HG02571 (cell line): ENCODE measurements around the gene ZMYND15.

Experiments used
- ATAC-seq: cut with Tn5 transposase; IDR thresholded peaks from one replicate; pipeline ENCODE4 v1.9.1; 2021; ENCODE audit warnings: mild to moderate bottlenecking, moderate library complexity; ENCODE audit not compliant: unreplicated experiment

ZMYND15 gene

DNA sequence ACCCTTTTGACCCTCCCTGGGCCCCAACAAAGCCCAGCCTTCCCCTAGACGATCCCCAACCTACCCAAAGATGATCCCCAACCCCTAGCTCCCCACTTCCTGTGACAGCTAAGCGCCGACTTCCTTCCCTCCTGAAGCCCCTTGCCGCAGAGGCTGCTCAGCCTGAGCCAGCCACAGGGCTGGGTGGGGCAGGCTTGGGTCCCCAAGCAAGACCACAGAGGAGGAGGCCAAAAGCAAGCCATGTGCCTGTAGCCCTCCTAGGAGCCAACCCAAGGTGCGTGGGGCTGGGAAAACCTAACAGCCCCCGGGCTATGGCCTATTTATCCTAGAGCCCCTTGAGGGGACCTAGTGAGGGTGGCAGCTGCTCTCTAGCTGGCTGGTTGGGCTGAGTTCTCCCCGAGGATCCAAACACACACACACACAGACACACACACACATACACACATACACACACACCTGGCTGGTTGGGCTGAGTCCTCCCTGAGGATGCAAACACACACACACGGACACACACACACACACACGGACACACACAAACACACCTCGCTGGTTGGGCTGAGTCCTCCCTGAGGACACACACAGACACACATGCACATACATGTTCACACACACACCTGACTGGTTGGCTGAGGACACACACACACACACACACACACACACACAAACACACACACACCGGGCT, 24.4 kb upstream of the ZMYND15 start:
- no peak for ATAC-seq

DNA sequence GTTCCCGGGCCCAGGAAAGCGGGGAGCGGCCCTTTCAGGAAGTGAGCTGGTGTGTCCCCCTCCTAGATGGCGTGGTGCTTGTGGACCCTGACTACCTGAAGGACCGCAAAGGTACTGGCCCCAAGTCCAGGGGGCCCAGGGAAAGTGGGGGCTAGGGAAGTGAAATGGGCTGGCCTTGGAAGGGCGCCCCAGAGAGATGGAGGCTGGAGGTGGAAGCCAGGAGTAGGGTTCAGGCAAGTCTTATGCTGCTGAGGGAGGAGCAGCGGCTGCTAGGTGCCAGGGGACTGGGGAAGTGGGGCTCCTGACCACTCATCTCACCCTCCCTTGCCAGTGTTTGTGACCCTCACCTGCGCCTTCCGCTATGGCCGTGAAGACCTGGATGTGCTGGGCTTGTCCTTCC, 23.6 kb upstream of the ZMYND15 start:
- no peak for ATAC-seq

DNA sequence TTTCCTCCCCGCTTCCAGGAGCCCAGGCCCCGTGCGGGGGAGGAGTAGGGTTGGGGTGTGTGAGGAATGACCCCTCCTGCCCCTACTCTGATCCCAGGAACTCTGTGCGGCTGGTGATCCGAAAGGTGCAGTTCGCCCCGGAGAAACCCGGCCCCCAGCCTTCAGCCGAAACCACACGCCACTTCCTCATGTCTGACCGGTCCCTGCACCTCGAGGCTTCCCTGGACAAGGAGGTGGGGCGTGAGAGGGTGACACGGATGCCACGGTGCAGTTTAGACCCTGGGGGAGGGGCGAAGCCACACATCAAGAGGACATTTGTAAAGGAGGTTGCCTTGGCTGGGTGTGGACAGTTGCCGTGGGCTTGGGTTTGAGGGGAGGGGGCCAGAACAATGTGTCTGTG, 21.8 kb upstream of the ZMYND15 start:
- ATAC-seq, result no peak

DNA sequence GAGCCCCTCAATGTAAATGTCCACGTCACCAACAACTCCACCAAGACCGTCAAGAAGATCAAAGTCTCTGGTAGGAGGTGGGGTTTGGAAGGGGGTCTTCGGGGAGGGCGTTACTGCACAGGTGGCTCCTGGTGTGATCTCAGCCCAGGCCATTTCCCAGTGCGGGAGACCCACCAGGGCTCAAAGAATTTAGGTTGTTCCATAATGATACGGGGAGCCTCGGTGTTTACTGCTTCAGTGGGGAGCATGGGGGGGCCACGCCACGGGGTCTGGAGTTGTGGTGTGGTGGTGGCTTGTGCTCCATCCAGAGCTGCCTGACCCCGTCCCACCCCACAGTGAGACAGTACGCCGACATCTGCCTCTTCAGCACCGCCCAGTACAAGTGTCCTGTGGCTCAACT, 21.4 kb upstream of the ZMYND15 start:
- ATAC-seq, result no peak

DNA sequence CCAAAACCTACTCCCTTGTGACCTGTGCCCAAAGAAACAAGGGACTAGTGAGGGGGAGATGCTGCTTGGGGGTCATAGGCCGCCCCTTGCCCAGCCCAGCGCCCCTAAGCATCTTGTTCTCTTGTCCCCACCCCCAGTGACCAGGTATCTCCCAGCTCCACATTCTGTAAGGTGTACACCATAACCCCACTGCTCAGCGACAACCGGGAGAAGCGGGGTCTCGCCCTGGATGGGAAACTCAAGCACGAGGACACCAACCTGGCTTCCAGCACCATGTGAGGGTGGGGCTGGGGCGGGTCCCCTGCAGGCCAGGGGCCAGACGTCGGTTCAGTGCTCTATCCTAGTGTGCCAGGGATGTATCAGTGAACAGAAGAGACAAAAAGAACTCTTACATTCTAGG, 20.5 kb upstream of the ZMYND15 start:
- no peak for ATAC-seq

DNA sequence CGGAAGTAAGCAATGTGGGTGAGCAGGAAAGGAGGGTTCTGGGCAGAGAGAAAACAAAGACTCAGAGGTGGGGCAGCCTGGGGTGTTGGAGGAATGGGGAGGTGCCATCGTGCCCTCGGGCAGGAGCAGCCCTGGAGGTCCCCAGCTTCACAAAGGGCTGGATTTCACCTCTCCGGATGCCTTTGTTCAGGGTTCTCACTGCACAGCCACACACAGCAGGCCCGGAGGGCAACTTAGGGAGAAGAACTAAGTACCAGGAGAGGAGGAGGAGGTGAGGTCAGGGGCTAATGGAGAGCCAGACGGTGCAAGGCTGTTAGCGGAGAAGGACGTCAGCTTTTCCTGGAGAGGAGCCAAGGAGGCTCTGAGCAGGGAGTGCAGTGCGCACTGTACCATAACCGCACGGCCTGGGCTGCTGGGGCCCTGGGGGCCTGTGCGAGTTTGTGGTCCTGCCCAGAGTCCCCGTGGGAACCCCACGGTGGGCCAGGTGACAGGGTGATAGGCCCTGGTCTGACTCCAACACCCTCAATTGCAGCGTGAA, 19.9 kb upstream of the ZMYND15 start:
- ATAC-seq, result no peak

DNA sequence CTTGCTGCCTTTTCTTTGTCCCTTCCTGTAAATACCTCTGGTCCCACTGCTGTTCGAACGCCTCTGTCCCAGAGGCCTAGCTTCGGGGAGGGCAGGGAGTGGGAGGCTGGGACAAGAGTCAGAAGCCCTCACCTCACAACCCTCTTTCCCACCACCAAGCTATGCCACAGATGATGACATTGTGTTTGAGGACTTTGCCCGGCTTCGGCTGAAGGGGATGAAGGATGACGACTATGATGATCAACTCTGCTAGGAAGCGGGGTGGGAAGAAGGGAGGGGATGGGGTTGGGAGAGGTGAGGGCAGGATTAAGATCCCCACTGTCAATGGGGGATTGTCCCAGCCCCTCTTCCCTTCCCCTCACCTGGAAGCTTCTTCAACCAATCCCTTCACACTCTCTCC, 18.8 kb upstream of the ZMYND15 start:
- ATAC-seq, result no peak

DNA sequence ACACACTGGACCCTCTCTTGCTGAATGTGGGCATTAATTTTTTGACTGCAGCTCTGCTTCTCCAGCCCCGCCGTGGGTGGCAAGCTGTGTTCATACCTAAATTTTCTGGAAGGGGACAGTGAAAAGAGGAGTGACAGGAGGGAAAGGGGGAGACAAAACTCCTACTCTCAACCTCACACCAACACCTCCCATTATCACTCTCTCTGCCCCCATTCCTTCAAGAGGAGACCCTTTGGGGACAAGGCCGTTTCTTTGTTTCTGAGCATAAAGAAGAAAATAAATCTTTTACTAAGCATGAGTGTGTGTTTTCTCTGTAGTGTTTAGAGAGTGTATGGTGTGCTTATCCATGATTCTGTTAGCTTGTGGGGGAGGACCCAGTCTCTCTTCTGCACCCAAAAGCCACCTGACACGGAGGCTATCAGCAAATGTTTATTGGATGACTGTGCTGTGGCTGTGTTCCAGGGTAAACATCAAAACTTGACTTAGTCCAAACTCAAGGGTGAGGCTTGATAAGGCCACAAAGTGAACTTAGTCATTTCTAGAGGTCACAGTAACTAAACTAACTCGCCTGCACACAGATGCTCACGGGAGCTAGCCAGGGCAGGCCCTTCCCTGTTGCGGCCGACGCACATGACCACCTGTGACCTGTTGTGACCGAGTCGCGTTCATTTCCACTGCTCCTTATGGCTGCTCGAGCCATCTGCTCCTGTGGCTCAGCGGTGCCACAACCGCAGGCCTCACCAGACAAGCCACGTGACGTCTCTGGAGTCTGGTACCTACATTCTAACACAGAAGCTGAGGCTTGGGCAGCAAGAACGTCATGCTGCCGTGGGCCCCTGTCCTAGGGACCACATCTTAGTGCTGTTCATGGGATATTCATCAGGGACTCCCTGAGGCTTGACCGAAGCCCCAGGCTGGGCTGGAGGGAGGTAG, 18.2 kb upstream of the ZMYND15 start:
- ATAC-seq, result no peak

DNA sequence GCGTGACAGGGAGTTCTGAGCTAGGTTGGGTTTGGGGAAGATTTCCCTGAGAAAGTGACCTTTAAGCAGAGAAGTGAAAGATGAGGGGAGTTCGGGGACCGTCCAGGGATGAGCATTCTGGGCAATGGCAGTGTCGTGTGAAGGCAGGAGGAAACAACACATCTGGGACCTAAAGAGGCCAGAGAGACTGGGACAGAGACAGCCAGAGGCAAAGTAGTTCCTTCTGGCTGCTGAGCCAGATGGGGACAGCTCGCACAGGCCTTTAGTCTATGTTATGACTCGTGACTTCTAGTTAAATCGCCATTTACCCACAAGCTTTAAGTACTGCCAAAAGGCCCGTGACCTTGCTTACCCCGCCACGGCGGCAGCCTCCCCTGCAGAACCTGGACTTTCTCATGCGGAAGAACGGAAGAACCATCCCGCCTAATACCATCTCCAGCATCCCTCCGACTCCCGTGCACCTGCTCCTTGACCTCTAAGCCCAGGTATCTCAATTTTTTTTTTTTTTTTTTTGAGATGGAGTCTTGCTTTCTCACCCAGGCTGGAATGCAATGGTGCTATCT, 16.9 kb upstream of the ZMYND15 start:
- no peak for ATAC-seq

DNA sequence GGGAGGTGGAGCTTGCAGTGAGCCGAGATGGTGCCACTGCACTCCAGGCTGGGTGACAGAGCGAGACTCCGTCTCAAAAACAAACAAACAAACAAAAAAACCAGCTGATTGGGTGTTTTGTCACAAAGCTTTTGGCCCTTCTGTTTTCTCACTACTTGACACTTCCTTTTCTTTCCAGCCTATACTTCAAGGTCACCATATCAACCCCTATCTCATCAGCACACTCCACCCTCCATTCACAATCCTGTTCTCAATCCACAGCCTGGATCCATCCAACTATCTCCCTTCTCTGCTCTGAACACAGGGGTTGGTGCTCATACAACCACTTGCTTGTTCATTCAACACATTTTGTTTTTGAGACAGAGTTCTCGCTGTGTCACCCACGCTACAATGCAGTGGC, 15.0 kb upstream of the ZMYND15 start:
- no peak for ATAC-seq

DNA sequence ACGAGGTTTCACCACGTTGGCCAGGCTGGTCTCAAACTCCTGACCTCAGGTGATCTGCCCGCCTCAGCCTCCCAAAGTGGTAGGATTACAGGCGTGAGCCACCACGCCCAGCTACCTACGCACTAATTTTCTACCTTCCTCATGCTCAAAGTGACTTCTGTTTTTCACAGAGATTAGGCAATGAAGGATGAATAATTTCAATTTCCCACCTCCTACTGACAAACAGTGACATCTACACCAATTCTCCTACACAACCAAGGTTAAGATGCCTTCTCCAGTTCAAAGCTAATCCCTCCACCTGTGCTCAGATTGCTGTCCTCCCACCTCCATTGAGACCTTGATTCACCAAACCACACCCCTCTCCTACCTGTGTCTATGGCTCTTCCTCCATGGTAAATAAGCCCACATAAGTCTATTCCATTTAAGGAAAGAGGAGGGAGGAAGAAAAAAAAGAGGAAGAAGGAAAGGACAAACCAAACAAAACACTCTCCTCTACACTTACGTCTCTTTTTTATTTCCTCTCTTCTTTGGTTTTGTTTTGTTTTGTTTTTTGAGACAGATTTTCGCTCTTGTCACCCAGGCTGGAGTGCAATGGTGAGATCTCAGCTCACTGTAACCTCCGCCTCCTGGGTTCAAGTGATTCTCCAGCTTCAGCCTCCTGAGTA, 13.9 kb upstream of the ZMYND15 start:
- ATAC-seq, result no peak

DNA sequence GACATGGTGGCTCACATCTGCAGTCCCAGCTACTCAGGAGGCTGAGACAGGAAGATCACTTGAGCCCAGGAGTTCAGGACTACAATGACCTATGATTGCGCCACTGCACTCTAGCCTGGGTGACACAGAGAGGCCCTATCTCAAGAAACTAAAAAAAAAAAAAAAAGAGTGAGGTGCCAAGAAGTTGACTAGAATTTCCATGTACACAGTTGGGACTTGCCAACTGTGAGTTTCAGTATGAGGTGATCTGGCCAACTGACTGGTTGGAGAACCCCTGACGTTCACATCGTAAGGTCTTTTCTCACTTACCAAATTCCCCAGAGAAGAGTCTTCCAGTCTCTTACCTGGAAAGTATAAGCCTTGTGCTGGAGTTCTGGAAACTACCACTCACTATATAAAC, 11.5 kb upstream of the ZMYND15 start:
- no peak for ATAC-seq

DNA sequence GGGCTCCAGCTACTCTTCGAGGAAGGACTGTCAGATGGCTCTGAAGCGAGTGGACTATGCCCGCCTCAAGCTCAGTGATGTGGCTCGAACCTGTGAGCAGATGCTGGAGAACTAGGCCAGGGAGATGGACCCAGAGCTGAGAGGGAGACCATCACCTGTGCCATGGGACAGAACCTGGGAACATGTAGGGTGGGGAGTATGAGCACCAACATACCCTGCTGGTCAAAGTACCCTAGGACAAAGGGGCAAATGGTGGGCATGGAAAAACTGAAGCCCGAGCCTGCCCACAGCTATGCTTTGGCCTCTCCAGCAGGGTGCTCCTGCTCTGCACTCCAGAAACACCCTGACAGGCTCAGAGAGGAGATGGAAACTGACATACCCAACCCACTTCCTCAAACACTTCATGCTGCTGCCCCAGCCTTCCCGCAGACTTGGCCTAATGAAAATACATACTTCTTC, 6.5 kb upstream of the ZMYND15 start:
- ATAC-seq, result no peak

DNA sequence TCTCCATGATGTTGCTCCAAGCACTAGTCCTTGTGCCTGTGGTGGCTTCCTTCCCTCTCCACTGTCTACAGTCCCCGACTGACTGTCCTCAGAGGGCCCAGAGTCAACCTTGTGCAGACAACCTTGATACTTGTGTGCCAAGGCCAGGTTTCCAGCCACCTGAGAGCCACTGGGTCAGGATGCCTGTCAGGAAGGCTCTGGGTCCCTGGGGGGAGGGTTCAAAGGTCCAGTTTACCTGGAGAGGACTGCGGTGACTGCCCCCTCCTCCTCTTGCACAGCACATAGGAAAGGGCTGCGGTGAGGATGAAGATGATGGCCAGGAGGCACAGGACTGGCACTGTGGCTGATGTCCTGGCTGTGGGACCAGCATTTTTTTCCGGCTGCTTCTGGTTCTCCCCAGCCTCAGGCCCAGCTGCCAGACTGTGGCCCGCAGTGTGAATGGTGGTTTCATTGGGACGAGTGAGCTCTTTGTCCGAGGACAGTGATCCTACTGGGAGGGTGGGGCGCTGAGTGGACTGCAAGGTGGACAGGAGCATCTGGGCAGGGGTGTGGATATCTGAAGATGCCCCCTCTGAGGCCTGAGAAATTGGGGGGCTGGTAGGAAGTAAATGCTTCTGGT, 4.7 kb upstream of the ZMYND15 start:
- no peak for ATAC-seq

DNA sequence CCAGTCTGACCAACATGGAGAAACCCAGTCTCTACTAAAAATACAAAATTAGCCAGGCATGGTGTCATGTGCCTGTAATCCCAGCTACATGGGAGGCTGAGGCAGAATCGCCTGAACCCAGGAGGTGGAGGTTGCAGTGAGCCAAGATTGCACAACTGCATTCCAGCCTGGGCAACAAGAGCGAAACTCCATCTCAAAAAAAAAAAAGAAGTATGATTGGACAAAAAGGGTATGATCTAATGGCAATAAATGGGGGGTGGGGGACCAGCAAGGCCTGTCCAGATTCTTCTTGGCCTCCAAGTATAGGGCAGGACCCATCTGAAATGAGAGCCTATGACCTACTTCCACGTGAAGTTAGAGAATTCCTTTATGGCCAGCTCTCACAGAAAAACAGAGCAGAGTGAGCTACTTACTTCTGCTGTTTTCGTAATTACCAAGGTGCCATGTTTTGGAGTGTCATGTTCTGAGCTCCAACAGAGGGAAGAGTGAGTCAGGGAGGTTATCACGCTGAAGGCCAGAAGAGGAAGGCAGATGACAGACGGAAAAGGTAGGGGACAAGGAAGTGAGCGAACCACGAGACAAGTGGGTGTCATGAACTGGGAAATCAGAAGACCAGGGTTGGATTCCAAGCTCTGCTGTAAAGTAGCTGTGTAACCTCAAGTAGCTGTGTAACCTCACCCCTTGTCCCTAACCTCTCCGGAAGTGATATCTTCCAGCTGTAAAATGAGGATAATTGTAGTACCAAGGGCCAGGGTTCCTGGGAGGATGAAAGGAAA, 3.6 kb upstream of the ZMYND15 start:
- no peak for ATAC-seq

DNA sequence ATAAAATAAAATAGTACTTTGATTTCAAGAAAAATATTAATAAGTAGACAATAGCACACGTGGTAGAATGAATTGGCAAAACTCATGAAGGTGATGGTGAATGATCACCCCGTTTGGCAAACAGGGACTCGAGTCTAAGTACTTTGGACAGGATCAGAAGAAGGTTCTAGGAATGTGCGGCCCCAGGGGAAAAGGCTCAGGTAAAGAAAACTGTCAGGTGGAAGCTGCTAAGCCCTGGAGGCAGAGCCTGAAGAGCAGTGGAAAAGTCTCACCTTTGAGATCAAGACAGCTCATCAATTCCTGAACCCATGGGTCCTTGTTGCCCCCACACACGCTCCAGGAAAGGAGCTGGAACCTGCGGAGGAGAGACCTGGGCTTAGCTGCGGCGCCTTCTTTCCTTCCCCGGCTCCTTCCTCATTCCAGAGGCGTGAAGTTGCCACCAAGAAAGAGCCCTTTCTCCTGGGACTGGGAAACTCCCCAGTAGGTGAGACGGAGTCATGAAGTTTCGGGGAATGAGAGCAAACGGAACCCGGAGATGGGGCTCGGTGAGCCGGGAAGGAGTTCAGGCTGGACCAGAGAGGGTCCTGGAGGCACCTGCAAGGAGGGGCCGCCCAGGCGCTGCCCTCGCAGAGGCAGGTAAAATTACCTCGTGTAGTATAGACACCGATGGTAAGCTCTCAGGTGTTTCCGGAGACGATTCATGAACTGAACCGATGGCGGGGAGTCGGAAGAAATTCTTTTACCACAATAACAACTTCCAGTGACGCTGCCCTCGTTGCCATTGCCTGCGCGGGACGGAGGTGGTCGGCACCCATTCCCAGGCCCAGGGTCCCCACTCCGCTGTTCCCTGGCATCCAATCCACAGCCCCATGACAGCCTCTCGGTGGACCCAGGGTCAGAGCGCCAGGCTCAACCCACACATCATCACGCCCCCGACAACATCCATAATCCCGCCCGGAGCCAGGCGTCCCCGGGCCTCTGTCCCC, 1.2 kb upstream of the ZMYND15 start:
- no peak for ATAC-seq

DNA sequence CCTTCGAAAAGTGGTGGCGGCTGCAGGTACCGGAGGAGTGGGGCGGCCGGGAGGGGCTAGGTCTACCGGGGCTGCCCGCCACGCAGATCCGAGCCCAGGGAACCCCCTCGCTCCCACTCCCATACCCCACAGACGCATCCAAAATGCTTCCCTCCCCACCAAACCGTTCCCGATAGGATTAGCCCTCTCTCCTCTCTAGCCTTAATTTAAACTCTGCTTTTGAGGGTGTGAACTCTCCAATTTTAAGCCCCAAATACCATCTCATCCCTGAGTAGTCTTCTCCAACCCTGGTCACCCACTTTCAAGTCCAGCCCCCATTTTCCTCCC, 355 bp downstream of the ZMYND15 start:
- ATAC-seq, result no peak

DNA sequence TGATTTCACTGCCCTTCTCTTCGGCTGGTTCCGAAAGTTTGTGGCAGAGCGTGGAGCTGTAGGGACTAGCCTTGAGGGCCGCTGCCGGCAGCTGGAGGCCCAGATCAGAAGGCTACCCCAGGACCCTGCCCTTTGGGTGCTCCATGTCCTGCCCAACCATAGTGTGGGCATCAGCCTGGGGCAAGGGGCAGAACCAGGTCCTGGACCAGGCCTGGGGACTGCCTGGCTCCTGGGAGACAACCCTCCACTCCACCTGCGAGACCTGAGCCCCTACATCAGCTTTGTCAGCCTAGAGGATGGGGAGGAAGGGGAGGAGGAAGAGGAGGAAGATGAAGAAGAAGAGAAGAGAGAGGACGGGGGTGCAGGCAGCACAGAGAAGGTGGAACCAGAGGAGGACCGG, 951 bp downstream of the ZMYND15 start:
- no peak for ATAC-seq

DNA sequence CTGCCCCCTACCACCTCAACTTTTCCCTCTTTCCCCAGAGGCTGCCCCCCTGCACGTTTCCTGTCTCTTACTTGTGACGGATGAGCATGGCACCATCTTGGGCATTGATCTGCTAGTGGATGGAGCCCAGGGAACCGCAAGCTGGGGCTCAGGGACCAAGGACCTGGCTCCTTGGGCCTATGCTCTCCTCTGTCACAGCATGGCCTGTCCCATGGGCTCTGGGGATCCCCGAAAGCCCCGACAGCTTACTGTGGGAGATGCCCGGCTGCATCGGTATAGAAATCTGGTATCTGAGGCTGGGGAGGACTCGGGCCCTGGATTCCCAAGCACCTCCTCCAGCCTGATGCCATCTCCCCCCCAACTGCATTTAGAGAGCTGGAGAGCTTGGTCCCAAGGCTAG, 1.9 kb downstream of the ZMYND15 start:
- no peak for ATAC-seq
